Omental fat pad (tissue), 4 donors: Measurements from ENCODE around the gene ADNP. TPM values are rescaled to one million over a fixed set of nuclear protein-coding genes. Genes with fewer than 3 reads are reported as not detected.

Source experiments
- ATAC-seq: fragments of 150-250 bp; one replicate; pipeline ENCODE4 v1.9.1; 2016; ENCODE audit warnings: mild to moderate bottlenecking, moderate library complexity; ENCODE audit not compliant: low FRiP score
- DNase-seq: peaks from one replicate; pipeline ENCODE4 v3.0.0-alpha.2; 2019; ENCODE audit warnings: low spot score
- CTCF ChIP-seq, 3 donors: fragments of 450-650 bp; IDR thresholded peaks; one replicate each; pipeline ENCODE4 v1.5.1; 2016 to 2017; ENCODE audit warnings: antibody characterized with exemption in 3 of 3, mild to moderate bottlenecking in 3 of 3, moderate library complexity in 2 of 3
- small RNA-seq: library from RNA; depleted of rRNA; stranded (forward); fragments of <200 nt; gene quantifications from one replicate; pipeline ENCODE3, GENCODE V24; 2016
- total RNA-seq, 4 donors: library from RNA; depleted of rRNA; stranded (reverse); fragments of >200 nt; gene quantifications; one replicate each; pipeline ENCODE4 v1.1.0, GENCODE V29; 2016

ADNP gene
- total RNA-seq, 4 donors from 2014 or later, result 42.2 to 65.9 (median 47.3) TPM

DNA sequence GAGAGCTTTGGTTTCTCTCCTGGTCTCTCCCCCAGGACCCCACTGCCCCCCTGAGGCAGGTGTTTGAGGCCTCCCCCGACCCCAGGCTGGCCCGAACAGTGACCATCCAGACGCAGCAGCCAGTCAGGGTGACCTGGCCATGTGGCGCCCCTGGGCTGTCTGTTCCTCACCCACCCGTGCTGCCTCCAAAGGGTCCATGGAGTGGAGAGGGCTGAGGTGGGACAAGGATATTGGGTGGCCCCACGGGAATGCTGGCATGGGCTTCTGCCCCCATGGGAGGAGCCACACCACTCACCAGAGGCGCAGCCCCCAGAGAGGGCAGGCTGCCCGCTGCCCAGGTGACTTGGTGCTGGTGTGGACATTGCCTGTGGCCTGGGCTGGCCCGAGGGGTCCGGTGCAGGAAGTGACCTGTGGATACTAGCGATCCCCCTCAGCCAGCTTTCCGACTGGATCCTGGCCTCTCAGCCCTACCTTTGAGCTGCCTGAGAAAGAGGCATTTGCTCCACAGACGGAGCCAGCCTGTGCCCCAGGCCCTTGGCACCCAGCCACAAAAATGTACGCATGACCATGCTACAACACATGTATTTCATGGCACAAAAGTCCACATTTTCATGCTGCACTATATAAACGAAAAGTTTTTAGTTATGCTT lies 85.5 kb downstream of the ADNP start:
- TF ChIP-seq CTCF (IDR thresholded peaks at IDR 0.05), result no peak
- DNase-seq (no peak), ATAC-seq (no peak)

DNA sequence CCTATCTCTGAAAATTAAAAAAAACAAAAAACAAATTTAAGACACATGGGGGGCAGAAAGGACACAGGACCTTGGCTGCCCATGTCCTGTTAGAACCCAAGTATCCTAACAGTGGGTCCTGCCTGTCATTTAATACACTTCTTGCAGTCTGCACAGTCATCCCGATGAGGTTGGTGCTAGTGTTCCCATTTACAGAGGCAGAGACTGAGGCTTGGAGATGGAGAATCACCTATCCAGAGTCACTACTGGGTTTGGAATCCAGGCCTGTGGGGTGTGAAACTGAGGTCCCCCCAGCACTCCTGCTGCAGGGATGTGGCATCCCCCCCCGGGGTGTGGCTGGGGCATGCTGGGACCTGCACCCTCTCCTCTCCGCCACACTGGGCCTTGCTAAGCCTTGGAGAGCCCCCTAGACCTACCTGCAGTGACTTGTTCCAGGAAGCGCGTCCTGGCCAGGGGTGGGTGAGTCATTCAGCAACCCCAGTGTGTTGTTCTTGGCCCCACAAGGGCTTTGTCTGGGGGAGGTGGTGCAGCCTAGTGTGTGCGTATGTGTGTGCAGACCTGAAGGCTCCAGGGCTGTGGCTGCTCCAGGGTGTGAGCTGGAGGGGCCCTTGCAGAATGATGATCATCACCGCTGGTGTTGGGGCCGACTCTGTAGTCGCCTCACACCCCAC lies 86.7 kb downstream of the ADNP start:
- ATAC-seq, result peak; percentile 85
- no peak for TF ChIP-seq CTCF (IDR thresholded peaks at IDR 0.05)
- no peak for DNase-seq

GRCh38 chr20:50843331-50844276 lies 87.6 kb downstream of the ADNP start:
- no peak for TF ChIP-seq CTCF (IDR thresholded peaks at IDR 0.05)
- no peak for ATAC-seq

GRCh38 chr20:50842821-50843220 lies 88.4 kb downstream of the ADNP start:
- no peak for ATAC-seq
- DNase-seq, result no peak
- no peak for TF ChIP-seq CTCF (IDR thresholded peaks at IDR 0.05)

More at GRCh38 chr20:50843331-50844276, 87.6 kb downstream of the ADNP start:
- DNase-seq, result no peak

Small RNA genes within 50 kb of the gene (small RNA-seq; reads per million reads assigned to genes)
- gene TMSB4XP6, result not detected

Other genes starting within 250 kb of the ADNP start
- gene RIPOR3, start 239.9 kb downstream of the ADNP start, total RNA-seq, result 10 to 100 TPM in 3 of 4 donors, 1 to 10 TPM in 1; 7.8 to 81.8 (median 16.6) TPM
- 10 to 100 TPM in 1 of 4 donors, 1 to 10 TPM in 3; 1.1 to 20.5 (median 5.9) TPM for gene PARD6B, start 199.9 kb downstream of the ADNP start, total RNA-seq
- 1 to 10 TPM; 1.4 to 6.5 (median 3.1) TPM for gene BCAS4, start 136.4 kb downstream of the ADNP start, total RNA-seq
- 10 to 100 TPM; 39.0 to 62.0 (median 49.6) TPM for gene DPM1, start 27.1 kb upstream of the ADNP start, total RNA-seq
- 1 to 10 TPM; 3.3 to 5.5 (median 3.6) TPM for gene MOCS3, start 27.4 kb upstream of the ADNP start, total RNA-seq
- 1 to 10 TPM in 2 of 4 donors, under 1 TPM in 1, not detected in 1; 0.19 to 1.4 (median 1.2) TPM for gene KCNG1, start 91.7 kb upstream of the ADNP start, total RNA-seq